ENCODE data around the gene DCK.
"Not testable (repeated sequence)": the region's sequence is repeated elsewhere in the genome, so short reads cannot be mapped to it uniquely, and the experiment has no call there.

DNA sequence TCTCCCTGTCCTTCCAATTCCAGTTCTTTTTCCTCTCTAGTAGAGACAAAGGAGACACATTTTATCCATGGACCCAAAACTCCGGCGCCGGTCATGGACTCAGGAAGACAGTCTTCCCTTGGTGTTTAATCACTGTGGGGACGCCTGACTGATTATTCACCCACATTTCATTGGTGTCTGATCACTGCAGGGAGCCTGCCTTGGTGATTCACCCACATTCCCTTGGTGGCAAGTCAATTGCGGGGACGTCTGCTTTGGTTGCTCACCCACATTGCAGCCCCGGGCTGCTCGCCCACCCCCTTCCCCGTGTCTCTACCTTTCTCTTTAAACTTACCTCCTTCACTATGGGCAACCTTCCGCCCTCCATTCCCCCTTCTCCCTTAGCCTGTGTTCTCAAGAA is 38.7 kb downstream of the DCK start:
- TF ChIP-seq, protein P1, sequence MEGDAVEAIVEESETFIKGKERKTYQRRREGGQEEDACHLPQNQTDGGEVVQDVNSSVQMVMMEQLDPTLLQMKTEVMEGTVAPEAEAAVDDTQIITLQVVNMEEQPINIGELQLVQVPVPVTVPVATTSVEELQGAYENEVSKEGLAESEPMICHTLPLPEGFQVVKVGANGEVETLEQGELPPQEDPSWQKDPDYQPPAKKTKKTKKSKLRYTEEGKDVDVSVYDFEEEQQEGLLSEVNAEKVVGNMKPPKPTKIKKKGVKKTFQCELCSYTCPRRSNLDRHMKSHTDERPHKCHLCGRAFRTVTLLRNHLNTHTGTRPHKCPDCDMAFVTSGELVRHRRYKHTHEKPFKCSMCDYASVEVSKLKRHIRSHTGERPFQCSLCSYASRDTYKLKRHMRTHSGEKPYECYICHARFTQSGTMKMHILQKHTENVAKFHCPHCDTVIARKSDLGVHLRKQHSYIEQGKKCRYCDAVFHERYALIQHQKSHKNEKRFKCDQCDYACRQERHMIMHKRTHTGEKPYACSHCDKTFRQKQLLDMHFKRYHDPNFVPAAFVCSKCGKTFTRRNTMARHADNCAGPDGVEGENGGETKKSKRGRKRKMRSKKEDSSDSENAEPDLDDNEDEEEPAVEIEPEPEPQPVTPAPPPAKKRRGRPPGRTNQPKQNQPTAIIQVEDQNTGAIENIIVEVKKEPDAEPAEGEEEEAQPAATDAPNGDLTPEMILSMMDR (conservative IDR thresholded peaks at IDR 0.05; ENCODE audit: low read length) = not testable (repeated sequence)
- not testable (repeated sequence) for TF ChIP-seq EZH2phosphoT487 (IDR thresholded peaks at IDR 0.05; ENCODE audit: borderline replicate concordance, low read depth, low read length)
